ENCODE results near the gene TMEM92. TPM values are rescaled to one million over a fixed set of nuclear protein-coding genes. Genes with fewer than 3 reads are reported as not detected.

The TMEM92 gene
- not detected for total RNA-seq

GRCh38 chr17:50274142-50274896 is at the start of gene TMEM92:
Gene TMEM92 (plus strand): TSS chr17:50274466. CDS start chr17:50274502, 36 bp downstream.

Small RNA genes lying within 50 kb of the gene (small RNA-seq; reads per million reads assigned to genes)
- not detected for gene SUMO2P7

Other genes starting within 250 kb of the TMEM92 start
- gene ITGA3, start 218.4 kb upstream of the TMEM92 start, total RNA-seq: 33.4 TPM
- gene PDK2, start 179.1 kb upstream of the TMEM92 start, total RNA-seq: 21.5 TPM
- 29.8 TPM for gene SAMD14, start 144.3 kb upstream of the TMEM92 start, total RNA-seq
- gene PPP1R9B, start 123.8 kb upstream of the TMEM92 start, total RNA-seq: 59.7 TPM
- not detected for gene SGCA, start 108.5 kb upstream of the TMEM92 start, total RNA-seq
- gene COL1A1, start 72.8 kb upstream of the TMEM92 start, total RNA-seq: 42.7 TPM
- 14.1 TPM for gene XYLT2, start 71.7 kb downstream of the TMEM92 start, total RNA-seq
- gene MRPL27, start 98.7 kb downstream of the TMEM92 start, total RNA-seq: 40.8 TPM
- 1.4 TPM for gene EME1, start 98.8 kb downstream of the TMEM92 start, total RNA-seq
- 48.9 TPM for gene LRRC59, start 123.1 kb downstream of the TMEM92 start, total RNA-seq
- gene ACSF2, start 151.8 kb downstream of the TMEM92 start, total RNA-seq: 4.8 TPM
- gene CHAD, start 194.4 kb downstream of the TMEM92 start, total RNA-seq: 0.46 TPM
- 14.1 TPM for gene RSAD1, start 204.4 kb downstream of the TMEM92 start, total RNA-seq
- gene MYCBPAP, start 234.0 kb downstream of the TMEM92 start, total RNA-seq: 1.8 TPM